ENCODE results near the gene PPP1R9B.

Gene PPP1R9B

DNA sequence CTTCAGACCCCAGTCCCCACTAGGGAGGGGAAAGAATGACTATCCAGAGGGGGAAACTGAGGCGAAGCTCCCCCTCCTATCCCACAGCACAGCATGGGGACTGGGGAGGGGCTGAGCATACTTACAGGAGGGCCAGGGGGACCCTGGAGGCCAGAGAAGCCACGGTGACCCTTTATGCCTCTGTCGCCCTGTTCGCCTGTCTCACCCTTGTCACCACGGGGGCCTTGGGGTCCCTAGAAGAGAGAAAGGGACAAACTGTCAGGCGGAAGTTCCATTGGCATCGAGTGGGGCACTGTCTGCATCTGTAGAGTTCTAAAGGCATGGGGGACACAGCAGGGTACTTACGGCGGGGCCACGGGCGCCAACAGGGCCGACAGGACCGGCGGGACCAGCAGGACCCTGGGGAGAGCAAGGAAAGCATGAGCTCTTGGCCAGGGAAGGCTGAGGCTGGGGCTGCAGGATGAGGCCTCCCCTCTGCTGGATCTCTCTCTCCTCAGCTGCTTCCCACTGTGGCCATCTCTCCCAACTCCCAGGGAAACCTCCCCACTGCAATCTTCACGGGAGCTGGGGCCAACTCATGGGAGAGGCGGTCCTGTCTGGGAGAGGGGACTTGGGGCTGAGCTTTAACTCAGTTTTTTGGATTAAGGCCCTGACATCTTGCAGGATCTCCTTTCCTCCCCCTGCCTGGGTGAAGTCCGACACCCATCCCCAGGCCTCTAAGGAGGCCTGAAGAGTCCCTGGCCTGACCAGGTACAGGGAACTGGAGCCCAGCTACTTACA, 37.5 kb upstream of the PPP1R9B start:
- DNase-seq: no peak

DNA sequence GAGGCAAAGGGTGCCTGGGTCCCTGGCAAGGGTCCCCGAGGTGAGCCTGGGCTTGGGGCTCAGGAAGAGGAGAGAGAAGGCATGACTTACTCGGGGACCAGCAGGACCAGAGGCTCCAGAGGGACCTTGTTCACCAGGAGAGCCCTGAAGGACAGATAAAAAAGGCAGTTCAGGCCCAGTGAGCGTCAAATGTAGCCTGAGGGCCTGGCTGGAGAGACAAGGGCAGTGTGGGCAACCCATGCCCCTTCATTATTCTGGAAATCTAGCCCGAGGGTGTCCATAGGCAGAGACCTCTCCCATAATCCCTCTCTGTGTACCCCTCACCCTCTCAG, 36.9 kb upstream of the PPP1R9B start:
- no peak for DNase-seq

DNA sequence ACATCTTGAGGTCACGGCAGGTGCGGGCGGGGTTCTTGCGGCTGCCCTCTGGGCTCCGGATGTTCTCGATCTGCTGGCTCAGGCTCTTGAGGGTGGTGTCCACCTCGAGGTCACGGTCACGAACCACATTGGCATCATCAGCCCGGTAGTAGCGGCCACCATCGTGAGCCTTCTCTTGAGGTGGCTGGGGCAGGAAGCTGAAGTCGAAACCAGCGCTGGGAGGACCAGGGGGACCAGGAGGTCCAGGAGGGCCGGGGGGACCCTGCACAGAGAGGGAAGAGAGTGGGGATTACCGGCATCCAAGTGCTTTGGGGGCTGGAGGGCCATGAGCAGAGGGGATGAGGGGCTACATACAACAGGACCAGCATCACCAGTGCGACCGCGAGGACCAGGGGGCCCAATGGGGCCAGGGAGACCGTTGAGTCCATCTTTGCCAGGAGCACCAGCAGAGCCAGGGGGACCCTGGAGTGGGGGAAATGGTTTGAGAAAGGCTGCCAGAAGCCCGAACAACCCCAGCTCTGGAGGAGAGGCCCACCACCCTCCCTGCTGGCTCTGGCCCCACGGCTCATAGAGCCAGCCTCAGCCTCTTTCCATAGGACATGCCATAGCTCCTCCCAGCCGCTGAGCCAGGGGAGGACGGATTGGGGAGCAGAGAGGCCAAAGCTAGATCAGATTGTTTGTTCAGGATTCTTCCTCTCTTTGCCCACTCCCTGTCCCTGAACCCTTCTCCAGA, 36.4 kb upstream of the PPP1R9B start:
- DNase-seq: no peak

DNA sequence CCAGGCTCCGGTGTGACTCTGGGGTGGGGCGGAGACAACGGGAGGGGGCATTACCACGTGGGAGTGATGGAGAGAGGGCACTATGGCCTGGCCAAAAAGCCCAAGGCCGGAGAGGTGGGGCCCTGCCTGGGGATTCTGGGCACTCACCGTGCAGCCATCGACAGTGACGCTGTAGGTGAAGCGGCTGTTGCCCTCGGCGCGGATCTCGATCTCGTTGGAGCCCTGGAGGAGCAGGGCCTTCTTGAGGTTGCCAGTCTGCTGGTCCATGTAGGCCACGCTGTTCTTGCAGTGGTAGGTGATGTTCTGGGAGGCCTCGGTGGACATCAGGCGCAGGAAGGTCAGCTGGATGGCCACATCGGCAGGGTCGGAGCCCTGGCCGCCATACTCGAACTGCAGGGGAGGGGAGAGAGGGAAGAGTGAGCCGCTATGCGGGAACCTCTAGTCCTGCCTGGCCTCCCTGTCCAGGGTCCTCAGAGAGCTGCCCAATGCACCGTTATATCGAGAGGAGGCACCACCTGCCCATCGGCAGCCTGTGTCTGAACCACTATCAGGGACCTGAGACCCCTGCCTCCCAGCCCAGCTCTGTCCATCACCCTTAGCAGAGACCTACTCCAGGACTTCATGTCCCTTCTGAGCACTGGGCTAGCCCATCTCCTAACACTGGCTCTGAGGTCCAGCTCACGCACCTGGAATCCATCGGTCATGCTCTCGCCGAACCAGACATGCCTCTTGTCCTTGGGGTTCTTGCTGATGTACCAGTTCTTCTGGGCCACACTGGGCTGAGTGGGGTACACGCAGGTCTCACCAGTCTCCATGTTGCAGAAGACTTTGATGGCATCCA, 35.4 kb upstream of the PPP1R9B start:
- no peak for DNase-seq

DNA sequence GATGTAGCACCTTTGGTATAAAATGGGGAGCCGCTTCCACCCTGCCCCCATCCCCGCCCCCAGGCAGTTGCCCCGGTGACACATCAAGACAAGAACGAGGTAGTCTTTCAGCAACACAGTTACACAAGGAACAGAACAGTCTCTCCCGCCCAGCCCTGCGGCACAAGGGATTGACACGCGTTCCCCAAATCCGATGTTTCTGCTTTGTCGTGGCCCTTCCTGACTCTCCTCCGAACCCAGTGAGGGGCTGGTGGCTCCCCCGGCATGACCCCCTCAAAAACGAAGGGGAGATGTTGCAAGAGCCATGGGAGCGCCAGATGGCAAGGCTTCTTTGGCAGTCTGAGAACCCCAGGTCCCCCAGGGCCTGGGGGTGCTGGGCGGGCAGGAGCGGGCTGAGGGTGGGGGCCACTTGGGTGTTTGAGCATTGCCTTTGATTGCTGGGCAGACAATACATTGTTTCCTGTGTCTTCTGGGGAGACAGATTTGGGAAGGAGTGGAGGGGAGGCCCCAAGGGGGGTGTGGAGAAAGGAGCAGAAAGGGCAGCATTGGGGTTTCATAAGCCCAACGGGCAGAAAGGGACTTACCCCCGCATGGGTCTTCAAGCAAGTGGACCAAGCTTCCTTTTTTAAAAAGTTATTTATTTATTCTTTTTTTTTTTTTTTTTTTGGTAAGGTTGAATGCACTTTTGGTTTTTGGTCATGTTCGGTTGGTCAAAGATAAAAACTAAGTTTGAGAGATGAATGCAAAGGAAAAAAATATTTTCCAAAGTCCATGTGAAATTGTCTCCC, 34.3 kb upstream of the PPP1R9B start:
- DNase-seq: no peak

DNA sequence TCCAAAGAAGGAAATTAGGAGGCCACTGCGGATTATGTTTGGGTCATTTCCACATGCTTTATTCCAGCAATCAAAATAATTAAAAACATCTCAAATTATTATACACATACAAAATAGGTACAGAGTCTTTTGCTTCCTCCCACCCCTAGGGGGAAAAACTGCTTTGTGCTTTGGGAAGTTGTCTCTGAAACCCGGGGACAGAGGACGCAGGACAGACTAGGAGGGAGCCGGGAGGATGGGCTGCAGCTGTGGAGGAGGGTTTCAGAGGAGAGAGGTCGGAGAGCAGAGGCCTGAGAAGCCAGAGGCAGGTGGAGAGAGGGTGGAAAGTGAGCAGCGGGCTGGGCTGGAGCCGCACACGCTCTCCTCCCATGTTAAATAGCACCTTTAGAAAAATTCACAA, 33.6 kb upstream of the PPP1R9B start:
- DNase-seq: no peak

DNA sequence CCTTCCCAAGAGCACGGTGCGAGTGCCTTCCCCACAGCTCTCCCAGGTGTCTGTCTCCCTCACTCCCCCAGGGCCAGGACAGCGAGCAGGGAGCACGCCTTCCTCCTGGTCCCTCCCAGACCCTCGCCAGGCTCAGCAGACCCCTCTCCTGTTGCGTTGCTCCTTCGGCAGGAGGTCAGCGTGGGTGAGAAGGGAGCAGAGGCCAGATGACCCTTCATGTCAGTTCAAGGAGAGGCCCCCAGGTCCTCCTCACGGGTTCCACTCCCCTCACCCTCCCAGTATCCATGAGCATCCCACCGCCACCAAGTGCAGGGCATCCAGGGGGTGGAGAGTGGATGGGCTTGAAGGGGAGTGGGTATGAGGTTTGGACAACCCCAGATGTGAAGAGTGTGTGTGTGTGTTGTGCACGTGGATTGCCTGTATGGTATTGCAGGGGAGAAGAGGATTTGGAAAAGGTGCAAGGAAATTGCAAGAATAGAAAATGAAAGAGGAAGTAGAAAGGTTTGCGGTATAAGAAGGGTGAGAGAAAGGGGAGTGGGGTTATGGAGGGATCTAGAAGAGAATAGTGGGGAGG, 33.0 kb upstream of the PPP1R9B start:
- DNase-seq: no peak

DNA sequence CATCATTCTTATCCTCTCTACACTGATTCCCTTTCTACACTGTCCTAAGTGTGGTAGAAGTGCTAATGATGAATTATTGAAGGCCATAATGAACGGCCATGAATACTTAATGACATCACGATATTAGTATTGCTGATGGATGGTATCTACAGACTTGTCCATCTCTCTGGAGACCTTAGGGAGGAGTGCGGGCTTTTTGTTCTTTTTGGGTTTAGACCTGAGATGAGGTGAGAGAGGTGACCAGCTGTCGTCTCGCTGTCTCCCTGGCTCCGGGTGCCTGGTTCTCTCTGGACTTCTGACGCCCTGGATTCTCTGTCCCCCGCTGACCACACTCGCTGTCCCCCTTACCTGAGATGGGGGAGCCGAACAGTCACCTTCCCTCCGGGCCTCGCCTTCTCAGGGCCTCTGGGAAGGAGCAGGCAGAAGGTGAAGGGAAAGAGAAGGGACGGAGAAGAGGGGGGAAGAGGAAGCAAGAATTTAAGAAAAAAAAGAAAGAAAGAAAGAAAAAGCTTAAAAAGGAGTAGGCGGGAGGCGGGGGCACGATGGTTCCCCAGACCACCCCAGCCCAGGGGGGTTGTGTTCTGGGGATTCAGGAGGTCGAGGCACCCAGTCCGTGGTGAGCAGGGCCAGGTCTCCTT, 32.4 kb upstream of the PPP1R9B start:
- no peak for DNase-seq

DNA sequence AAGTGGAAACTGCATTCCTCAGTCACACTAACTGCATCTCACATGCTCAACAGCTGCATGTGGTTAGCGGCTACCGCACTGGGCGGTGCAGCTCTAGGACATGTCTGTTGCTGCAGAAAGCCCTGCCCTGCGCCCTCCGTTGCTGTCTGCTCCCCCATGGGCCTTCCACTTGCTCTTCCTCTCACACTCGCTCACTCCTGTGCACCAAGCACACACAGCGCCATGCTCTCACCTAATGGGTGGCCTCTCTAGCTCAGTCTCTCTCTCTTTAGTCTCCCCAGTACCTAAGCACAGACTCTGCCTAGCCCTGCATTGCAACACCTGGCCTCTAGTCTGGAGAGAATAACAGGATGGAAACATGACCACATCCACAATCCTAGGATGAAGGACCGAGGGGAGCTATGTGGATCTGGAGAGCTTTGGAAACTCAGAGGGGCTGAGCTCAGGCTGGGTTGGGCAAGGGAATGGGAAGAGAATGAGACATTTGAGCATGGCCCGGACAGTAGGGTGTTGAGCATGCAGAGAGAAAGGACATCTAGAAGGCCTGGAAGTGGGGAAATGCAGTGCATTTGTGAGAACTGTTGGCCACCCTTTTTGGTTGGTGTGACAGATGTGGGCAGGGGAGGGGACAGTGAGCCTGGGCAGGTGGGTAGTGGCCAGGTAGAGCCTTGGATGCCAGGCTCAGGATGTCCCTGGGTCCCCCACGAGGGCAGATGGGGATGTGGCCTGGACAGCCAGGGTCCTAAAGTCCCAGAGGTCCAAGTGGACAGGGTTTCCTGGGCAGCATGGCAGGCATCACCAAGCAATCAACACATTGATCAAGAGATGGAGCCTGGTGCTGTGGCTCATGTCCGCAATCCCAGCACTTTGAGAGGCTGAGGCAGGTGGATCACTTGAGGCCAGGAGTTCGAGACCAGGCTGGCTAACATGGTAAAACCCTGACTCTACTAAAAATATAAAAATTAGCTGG, 31.4 kb upstream of the PPP1R9B start:
- no peak for DNase-seq

DNA sequence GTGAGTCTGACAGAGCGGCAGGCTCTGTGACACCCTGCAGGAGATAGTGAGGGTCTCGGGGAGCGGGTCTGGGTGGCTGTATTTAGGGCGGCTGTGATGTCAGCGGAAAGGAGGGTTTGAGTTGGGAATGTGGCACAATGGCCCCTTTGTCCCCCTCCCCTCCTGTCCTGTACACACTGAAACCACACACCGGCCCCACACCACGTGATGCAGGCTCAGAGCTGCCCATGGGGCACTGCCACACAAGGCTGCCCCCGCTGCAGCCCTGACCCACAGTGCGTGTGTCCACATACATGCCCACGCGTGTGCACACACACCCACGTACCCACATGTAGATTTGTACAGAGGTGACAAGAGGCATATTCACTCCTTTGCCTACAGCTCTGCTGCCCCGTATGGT, 30.7 kb upstream of the PPP1R9B start:
- no peak for DNase-seq

DNA sequence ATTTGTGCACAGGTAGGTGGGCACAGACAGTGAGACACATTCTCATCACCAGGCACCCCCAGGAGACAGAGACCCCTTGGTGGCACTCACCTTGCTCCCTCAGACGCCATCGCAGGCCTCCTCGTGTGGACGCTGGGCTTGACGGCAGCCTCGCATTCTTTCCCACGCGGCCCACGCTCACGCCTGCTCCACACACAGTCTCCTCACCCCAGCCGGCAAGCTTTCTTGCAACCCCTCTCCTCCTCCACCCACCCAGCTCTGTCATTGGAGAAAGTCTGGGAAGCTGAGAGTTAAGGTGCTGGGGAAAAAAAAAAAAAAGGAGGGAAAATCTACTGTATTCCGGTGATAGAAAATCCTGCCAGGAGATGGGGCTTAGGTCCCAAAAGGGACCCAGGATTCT, 30.1 kb upstream of the PPP1R9B start:
- DNase-seq: no peak

DNA sequence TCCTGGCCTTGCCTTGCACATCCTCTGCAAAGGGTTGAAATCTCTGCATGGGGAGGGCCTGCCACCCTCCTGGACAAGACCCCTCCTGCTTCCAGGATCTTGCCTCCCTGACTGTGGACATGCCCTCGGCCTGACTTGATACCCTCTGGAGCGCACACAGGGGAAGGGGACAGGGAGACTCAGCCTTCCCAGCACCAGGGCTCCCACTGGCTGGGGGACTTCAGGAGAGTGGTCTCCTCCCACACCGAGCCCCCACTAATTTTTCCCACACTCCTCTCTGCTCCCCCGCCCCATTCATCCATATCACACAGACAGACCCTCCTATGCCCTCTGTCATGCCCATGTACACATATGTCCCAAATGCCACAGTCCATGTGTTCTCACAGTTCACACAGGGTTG, 29.6 kb upstream of the PPP1R9B start:
- no peak for DNase-seq

DNA sequence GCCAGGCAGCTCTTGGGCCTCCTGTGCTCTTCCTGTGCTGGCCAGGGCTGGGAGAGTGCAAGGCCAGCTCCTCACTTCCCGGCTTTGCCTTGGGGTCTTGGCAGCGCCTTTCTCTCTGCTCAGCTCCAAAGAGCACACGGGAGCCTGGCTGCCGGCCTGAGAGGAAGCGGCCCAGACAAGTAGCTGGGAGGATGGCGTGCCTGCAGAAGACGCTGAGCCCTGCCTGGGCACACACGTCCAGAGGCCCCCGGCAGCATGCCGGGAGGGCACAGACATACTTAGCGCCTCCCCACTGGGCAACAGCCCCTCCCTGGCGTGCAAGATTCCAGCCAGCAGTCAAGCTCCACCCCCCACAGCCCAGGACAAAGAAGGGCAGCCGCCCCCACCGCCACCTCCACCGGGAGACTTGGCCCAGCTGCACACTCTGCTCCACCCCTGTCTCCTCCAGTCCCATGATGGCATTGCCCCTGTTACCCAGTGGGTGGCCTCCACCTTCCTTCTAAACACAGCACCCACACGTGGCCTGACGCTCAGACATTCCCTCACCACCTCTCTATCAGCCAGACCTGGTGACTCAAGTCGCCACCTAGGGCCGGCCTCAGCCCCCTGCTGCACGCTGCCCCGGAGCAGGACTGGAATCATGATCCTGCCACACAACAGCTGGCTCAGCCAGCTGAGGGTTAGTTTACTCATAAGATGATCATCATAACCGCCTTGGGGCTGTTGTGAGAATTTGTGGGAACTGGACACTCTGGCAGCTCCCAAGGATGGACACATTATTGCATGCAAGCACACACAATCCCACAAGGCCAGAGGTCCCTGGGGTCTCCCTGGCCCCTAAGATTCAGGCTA, 27.7 kb upstream of the PPP1R9B start:
- DNase-seq: peak in 1 of 2 experiments; percentile 61

DNA sequence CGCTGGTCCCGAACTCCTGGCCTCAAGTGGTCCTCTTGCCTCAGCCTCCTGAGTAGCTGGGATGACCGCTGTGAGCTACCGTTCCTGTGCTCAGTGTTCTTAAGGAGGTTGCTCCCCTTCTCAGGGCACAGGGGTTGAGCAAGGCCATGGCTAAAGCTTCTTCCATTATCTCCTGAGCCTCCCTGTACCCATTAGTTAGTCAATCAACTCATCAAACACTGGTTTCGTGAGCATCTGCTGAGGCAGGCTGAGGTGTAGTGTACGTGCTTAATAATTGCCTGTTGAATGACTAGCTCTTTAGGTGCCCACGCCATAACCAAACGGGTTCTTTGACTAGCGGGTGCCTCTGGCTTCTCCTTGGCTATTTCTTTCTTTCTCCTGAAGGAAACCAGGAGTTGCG, 27.0 kb upstream of the PPP1R9B start:
- no peak for DNase-seq

DNA sequence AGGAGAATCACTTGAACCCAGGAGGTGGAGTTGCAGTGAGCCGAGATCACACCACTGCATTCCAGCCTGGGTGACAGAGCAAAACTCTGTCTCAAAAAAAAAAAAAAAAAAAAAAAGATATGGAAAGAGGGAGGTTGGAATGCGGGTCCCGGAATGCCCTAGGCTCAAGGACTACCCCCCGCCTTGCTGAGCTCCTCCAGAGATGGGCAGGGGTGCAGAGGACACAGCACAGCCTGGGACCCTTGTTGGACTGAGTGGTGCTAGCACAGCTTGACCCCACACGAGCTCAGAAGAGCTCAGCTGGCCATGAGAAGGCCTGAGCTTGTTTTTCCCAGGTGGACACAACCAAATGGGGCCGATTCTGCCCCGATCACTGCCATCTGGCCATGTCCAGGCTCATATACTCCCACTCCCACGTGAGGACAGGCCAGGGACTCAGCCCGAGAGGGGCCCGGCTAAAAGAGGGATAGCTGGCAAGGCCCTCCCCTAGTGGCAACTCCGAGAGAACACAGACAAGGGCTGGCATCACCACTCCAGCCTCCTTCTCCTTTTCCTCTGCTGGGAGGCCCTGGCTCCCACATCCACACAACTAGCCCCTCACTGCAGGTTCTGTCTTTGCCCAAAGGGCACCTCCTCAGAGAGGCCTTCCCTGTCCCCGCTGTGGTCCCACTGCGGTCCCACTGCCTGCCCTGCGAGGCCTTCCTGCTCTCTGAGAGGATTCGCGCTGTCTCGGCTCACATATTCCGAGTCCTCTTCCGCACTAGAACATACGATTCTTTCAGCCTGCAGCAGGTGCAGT, 26.3 kb upstream of the PPP1R9B start:
- DNase-seq: no peak

DNA sequence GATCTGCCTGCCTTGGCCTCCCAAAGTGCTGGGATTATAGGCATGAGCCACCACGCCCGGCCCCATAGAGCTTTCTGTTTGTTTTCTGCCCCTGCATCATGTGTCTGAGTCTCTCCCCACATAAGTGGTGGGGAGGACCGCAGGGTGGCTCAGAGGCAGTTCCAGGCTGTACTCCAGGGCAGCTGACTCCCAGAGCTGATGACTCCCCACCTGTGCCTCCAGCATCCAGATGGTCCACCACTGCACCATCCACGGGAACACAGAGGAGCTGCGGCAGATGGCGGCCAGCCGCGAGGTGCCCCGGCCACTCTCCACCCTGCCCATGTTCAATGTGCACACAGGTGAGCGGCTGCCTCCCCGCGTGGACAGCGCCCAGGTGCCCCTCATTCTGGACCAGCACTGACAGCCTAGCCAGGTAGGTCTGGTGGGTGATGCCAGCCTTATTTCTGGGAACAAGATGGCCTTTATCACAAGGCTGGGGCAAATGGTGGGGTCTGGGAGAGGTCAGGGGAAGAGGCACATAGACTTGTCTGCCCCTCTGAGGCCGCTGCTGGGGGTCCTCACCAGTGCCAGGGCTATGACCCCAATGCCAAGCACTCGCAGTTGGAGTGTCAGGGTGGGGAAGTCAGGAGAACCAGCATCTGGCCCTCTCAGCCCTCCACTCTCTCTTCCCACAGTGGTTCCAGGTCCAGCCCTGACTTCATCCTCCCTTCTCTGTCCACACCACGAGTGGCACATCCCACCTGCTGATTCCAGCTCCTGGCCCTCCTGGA, 24.7 kb upstream of the PPP1R9B start:
- DNase-seq: no peak

DNA sequence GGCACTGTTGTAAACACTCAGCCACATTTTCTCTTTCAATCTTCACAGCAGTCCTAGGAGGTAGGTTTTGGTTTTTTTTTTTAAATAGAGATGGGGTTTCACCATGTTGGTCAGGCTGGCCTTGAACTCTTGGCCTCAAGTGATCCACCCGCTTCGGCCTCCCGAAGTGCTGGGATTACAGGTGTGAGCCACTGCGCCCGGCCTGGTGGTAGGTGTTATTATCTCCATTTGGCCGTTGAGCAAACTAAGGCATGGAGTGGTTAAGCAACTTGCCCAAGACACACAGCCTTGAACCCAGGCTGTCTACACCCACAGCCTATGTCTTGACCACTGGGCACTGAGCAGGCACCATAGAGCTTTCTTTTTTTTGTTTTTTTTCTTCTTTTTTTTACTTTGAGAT, 24.0 kb upstream of the PPP1R9B start:
- DNase-seq: no peak

DNA sequence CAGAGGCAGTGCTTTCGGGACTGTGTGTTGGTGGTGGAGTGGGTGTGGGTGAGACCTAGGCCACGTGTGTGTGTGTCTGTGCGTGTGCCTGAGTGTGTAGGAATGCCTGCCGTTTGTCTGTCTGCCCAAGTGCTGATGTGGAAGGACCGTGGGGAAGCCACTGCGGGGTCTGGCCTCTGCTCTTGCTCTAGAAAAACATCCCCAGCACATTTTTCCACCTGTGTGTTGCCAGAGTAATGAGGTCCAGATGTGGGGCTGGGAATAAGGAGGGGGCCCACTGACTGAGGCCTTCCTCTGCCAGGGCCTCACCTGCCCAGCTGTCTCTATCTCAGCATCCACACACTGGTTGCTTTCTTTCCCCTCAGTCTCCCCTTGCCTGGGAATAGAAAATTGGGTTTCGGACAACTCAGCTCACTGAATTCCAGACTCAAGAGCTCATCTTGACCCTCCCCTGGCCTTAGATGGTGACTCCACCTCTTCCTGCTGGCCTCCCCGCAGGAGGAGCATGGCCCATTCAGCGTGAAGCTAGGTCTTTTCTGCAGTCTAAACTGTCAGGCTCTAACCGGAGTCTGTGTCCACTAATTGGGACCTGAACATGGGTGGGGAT, 23.0 kb upstream of the PPP1R9B start:
- no peak for DNase-seq

All from NCI-H446 (cell line).